Jurkat, Clone E6-1 (cell line): ENCODE results near the gene SLCO1C1.
"Not testable (repeated sequence)": the region's sequence is repeated elsewhere in the genome, so short reads cannot be mapped to it uniquely, and the experiment has no call there.

Source experiments
- DNase-seq: peaks from one replicate; pipeline ENCODE4 v3.0.0-alpha.2; 2011; ENCODE audit warnings: low read depth, low spot score
- H3K4me3 ChIP-seq: 2 replicates; pipeline ENCODE4 v1.5.1; 2011; ENCODE audit warnings: mild to moderate bottlenecking, low read length, control low read depth, moderate library complexity

SLCO1C1 gene

GRCh38 chr12:20779971-20780370 is 84.8 kb downstream of the SLCO1C1 start:
- not testable (repeated sequence) for H3K4me3 ChIP-seq, DNase-seq

DNA sequence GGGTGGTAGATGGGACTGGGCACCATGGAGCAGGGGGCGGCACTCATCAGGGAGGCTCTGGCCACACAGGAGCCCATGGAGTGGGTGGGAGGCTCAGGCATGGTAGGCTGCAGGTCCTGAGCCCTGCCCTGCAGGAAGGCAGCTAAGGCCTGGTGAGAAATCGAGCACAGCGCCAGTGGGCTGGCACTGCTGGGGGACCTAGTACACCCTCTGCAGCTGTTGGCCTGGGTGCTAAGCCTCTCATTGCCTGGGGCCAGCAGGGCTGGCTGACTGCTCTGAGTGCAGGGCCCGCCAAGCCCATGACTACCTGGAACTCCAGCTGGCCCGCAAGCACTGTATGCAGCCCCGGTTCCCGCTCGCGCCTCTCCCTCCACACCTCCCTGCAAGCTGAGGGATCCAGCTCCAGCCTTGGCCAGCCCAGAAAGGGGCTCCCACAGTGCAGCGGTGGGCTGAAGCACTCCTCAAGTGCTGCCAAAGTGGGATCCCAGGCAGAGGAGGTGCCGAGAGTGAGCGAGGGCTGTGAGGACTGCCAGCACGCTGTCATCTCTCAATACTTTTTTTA is 88.7 kb downstream of the SLCO1C1 start:
- H3K4me3 ChIP-seq, DNase-seq: not testable (repeated sequence)

GRCh38 chr12:20792971-20793370 is 97.8 kb downstream of the SLCO1C1 start:
- no peak for DNase-seq
- H3K4me3 ChIP-seq = no peak overlapping the region

GRCh38 chr12:20798554-20798953 is 103.4 kb downstream of the SLCO1C1 start:
- DNase-seq = peak; percentile 10
- no peak overlapping the region for H3K4me3 ChIP-seq

- no peak for DNase-seq
- no peak overlapping the region for H3K4me3 ChIP-seq
Observed at GRCh38 chr12:20800160-20800559, 105.0 kb downstream of the SLCO1C1 start.

DNA sequence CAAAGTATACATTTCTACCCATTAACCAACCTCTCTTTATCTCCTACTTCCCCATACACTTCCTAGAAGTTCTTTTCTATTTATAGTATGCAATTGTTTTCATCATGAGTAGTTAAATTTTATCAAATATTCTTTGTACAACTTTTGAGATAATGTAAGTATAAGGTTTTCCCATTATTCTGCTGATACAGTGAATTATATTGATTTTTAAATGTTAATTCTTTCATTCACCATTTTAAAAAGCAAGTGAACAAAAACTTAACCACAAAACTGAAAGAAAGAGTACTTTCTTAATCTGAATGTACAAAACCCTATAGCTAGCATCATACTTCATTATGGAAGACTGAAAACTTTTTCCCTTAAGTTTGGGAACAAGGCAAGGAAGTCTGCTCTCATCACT is 105.9 kb downstream of the SLCO1C1 start:
- no peak overlapping the region for H3K4me3 ChIP-seq
- DNase-seq = no peak
